Vagina (tissue), 2 donors: ENCODE measurements around the gene RPGR. TPM values are rescaled to one million over a fixed set of nuclear protein-coding genes. Genes with fewer than 3 reads are reported as not detected.

Source experiments
- DNase-seq, 2 donors: peaks; one replicate each; pipeline ENCODE4 v3.0.0-alpha.2; 2017; ENCODE audit errors: extremely low spot score in 2 of 2
- H3K27ac ChIP-seq: fragments of 200-600 bp; sonication (generic); one replicate; pipeline ENCODE4 v1.5.1; 2019
- H3K27me3 ChIP-seq: fragments of 200-600 bp; sonication (generic); one replicate; pipeline ENCODE4 v1.5.1; 2019
- H3K36me3 ChIP-seq, 2 donors: fragments of 200-600 bp; sonication (generic); one replicate each; pipeline ENCODE4 v1.5.1; 2017 to 2019
- H3K4me1 ChIP-seq: fragments of 200-600 bp; sonication (generic); one replicate; pipeline ENCODE4 v1.5.1; 2019
- H3K4me3 ChIP-seq, 2 donors: fragments of 200-600 bp; sonication (generic); 1 replicate in 1 of 2; 2 replicates in 1 of 2; pipeline ENCODE4 v1.5.1; 2016 to 2019
- H3K9me3 ChIP-seq: fragments of 200-600 bp; sonication (generic); one replicate; pipeline ENCODE4 v1.5.1; 2019
- CTCF ChIP-seq, 3 experiments: fragments of 450-650 bp in 2 of 3; fragments of 200-600 bp in 1 of 3; sonication (generic) in 1 of 3; IDR thresholded peaks; one replicate each; pipeline ENCODE4 v1.5.1; 2017 to 2019; ENCODE audit warnings: antibody characterized with exemption in 3 of 3, mild to moderate bottlenecking in 2 of 3, moderate library complexity in 2 of 3
- POLR2A ChIP-seq, 2 donors: fragments of 450-650 bp; IDR thresholded peaks; one replicate each; pipeline ENCODE4 v1.6.1; 2017; ENCODE audit warnings: antibody characterized with exemption in 2 of 2, mild to moderate bottlenecking in 2 of 2, moderate library complexity in 2 of 2
- POLR2AphosphoS5 ChIP-seq, 2 donors: sonication (generic); formaldehyde crosslinking; IDR thresholded peaks; one replicate each; pipeline ENCODE4 v1.9.0; 2017; ENCODE audit warnings: antibody characterized with exemption in 2 of 2, mild to moderate bottlenecking in 2 of 2, low read depth in 1 of 2; ENCODE audit not compliant: insufficient read depth in 1 of 2
- intact Hi-C: fragments of 100-400 bp; cut with DNase I; formaldehyde crosslinking; loops from one replicate; pipeline ENCODE4 v1.15.1; 2023
- total RNA-seq: library from RNA; depleted of rRNA; stranded (reverse); fragments of >200 nt; gene quantifications from one replicate; pipeline ENCODE4 v1.2.3, GENCODE V29; 2016

RPGR gene
- total RNA-seq, 1 donor from 2014 or later = 15.0 TPM

GRCh38 chrX:38326086-38326485 lies 1.2 kb downstream of the RPGR start:
- Histone ChIP-seq H3K4me1 (no peaks in the 10 kb centered on the region), H3K9me3 (no peaks in the 10 kb centered on the region), H3K4me3 (peak overlapping the region in 1 of 2 donors; percentile 50), H3K36me3 (no peaks in the 10 kb centered on the region), H3K27me3 (no peaks in the 10 kb centered on the region), H3K27ac (peak overlapping the region; percentile 62)
- DNase-seq = no peak
- intact Hi-C loops = no loop called here
- TF ChIP-seq POLR2AphosphoS5 (IDR thresholded peaks at IDR 0.05; ENCODE audit: insufficient read depth in 1 of 2, low read depth in 1 of 2) (no peak), CTCF (IDR thresholded peaks at IDR 0.05) (no peak), POLR2A (IDR thresholded peaks at IDR 0.05) (no peak)

- H3K4me1 ChIP-seq = no peaks in the 10 kb centered on the region
- intact Hi-C loops = no loop called here
- no peaks in the 10 kb centered on the region for H3K36me3 ChIP-seq
- no peak for DNase-seq
- no peaks in the 10 kb centered on the region for H3K9me3 ChIP-seq
- no peak overlapping the region for H3K27ac ChIP-seq
- TF ChIP-seq CTCF (IDR thresholded peaks at IDR 0.05) (no peak), POLR2A (IDR thresholded peaks at IDR 0.05) (no peak), POLR2AphosphoS5 (IDR thresholded peaks at IDR 0.05; ENCODE audit: insufficient read depth in 1 of 2, low read depth in 1 of 2) (no peak)
- no peaks in the 10 kb centered on the region for H3K27me3 ChIP-seq
- no peak overlapping the region for H3K4me3 ChIP-seq
Measured at GRCh38 chrX:38320819-38321218, 6.5 kb downstream of the RPGR start.

GRCh38 chrX:38318606-38319005 lies 8.7 kb downstream of the RPGR start:
- H3K9me3 ChIP-seq = no peaks in the 10 kb centered on the region
- DNase-seq = no peak
- no peaks in the 10 kb centered on the region for H3K4me1 ChIP-seq

GRCh38 chrX:38318196-38318595 lies 9.1 kb downstream of the RPGR start:
- Histone ChIP-seq H3K27ac (no peak overlapping the region), H3K4me1 (no peaks in the 10 kb centered on the region), H3K36me3 (no peaks in the 10 kb centered on the region), H3K9me3 (no peaks in the 10 kb centered on the region), H3K4me3 (no peak overlapping the region), H3K27me3 (no peaks in the 10 kb centered on the region)
- TF ChIP-seq POLR2AphosphoS5 (IDR thresholded peaks at IDR 0.05; ENCODE audit: insufficient read depth in 1 of 2, low read depth in 1 of 2) = no peak
- DNase-seq = no peak
- intact Hi-C loops = no loop called here

More at GRCh38 chrX:38318606-38319005, 8.7 kb downstream of the RPGR start:
- intact Hi-C loops = no loop called here
- Histone ChIP-seq H3K27me3 (no peaks in the 10 kb centered on the region), H3K36me3 (no peaks in the 10 kb centered on the region), H3K27ac (no peak overlapping the region), H3K4me3 (no peak overlapping the region)
- TF ChIP-seq POLR2AphosphoS5 (IDR thresholded peaks at IDR 0.05; ENCODE audit: insufficient read depth in 1 of 2, low read depth in 1 of 2) (no peak), CTCF (IDR thresholded peaks at IDR 0.05) (no peak), POLR2A (IDR thresholded peaks at IDR 0.05) (no peak)

GRCh38 chrX:38315186-38315585 lies 12.1 kb downstream of the RPGR start:
- Histone ChIP-seq H3K27ac (no peak overlapping the region), H3K27me3 (no peaks in the 10 kb centered on the region), H3K36me3 (no peaks in the 10 kb centered on the region), H3K4me1 (no peaks in the 10 kb centered on the region), H3K9me3 (no peaks in the 10 kb centered on the region), H3K4me3 (no peak overlapping the region)
- intact Hi-C loops = no loop called here
- DNase-seq = no peak
- TF ChIP-seq CTCF (IDR thresholded peaks at IDR 0.05) = no peak
- no peak for TF ChIP-seq POLR2A (IDR thresholded peaks at IDR 0.05)
- no peak for TF ChIP-seq POLR2AphosphoS5 (IDR thresholded peaks at IDR 0.05; ENCODE audit: insufficient read depth in 1 of 2, low read depth in 1 of 2)
